GM12878 (cell line): ENCODE data around the gene VN1R4. TPM values are rescaled to one million over a fixed set of nuclear protein-coding genes. Genes with fewer than 3 reads are reported as not detected.
"Not testable (repeated sequence)": the region's sequence is repeated elsewhere in the genome, so short reads cannot be mapped to it uniquely, and the experiment has no call there.

Source experiments
- ATAC-seq: fragments of 200-7000 bp; cut with Tn5 transposase; 3 replicates; pipeline ENCODE4 v1.9.1; 2020; ENCODE audit warnings: mild to moderate bottlenecking, moderate library complexity
- BruUV-seq: library from RNA; stranded (reverse); fragments of 400-500 nt; replicated peaks from 2 replicates; lab custom pipeline; 2021; lab: Mats Ljungman, UMichigan
- CTCF ChIA-PET: fragments of 300-600 bp; sonication (Branson Sonifier 250); formaldehyde crosslinking; extraction: SDS; loops from one replicate; lab custom pipeline; 2021; ENCODE audit warnings: inconsistent platforms; lab: Yijun Ruan, JAX
- POLR2A ChIA-PET: fragments of 350-600 bp; formaldehyde crosslinking; extraction: SDS; loops from one replicate; lab custom pipeline; 2021; ENCODE audit warnings: inconsistent platforms; lab: Charles Lee
- RAD21 ChIA-PET: fragments of 300-600 bp; sonication (Branson Sonifier 250); formaldehyde crosslinking; loops from one replicate; lab custom pipeline; 2023; ENCODE audit warnings: antibody characterized with exemption; ENCODE audit not compliant: unreplicated experiment; lab: Charles Lee
- SMC1A ChIA-PET: fragments of 300-600 bp; sonication (Branson Sonifier 250); formaldehyde crosslinking; loops from one replicate; lab custom pipeline; 2023; ENCODE audit not compliant: unreplicated experiment, uncharacterized antibody; lab: Charles Lee
- DNase-seq: peaks from one replicate; pipeline ENCODE4 v3.0.0-alpha.2; 2011; ENCODE audit warnings: low read depth, low spot score
- FAIRE-seq: peaks from 3 replicates; lab custom pipeline; 2011; peaks lifted over from hg19 to GRCh38; lab: Jason Lieb, UNC
- H2AFZ ChIP-seq: 2 replicates; pipeline ENCODE4 v1.6.0; 2011; ENCODE audit warnings: low read depth, low read length, control low read depth; ENCODE audit not compliant: control insufficient read depth
- H3K27ac ChIP-seq: 2 replicates; pipeline ENCODE4 v1.5.1; 2011; ENCODE audit warnings: control low read depth; ENCODE audit not compliant: control insufficient read depth, insufficient read depth
- H3K27me3 ChIP-seq, 2 experiments: replicated peaks in 1 of 2; 2 replicates each; pipeline versions ENCODE4 v1.6.0 to v1.6.1; 2011; ENCODE audit warnings: low read length in 1 of 2; ENCODE audit not compliant: control insufficient read depth in 2 of 2, insufficient read depth in 2 of 2
- H3K36me3 ChIP-seq, 2 experiments: 2 replicates each; pipeline ENCODE4 v1.5.1; 2011; ENCODE audit warnings: low read length in 1 of 2; ENCODE audit not compliant: control insufficient read depth in 2 of 2, insufficient read depth in 2 of 2
- H3K4me1 ChIP-seq: 2 replicates; pipeline ENCODE4 v1.6.1; 2011; ENCODE audit warnings: mild to moderate bottlenecking, low read length, moderate library complexity, mixed read lengths; ENCODE audit not compliant: control insufficient read depth, insufficient read depth
- H3K4me2 ChIP-seq: 2 replicates; pipeline ENCODE4 v1.6.0; 2011; ENCODE audit warnings: control low read depth; ENCODE audit not compliant: control insufficient read depth, insufficient read depth
- H3K4me3 ChIP-seq: fragments of 200-600 bp; sonication (generic); 2 replicates; pipeline ENCODE4 v1.5.1; 2016
- H3K79me2 ChIP-seq: 2 replicates; pipeline ENCODE4 v1.6.0; 2011; ENCODE audit warnings: low read length; ENCODE audit not compliant: control insufficient read depth, insufficient read depth
- H3K9ac ChIP-seq: 2 replicates; pipeline ENCODE4 v1.8.0; 2011; ENCODE audit warnings: low read length, control low read depth, mixed read lengths; ENCODE audit not compliant: control insufficient read depth, insufficient read depth
- H3K9me3 ChIP-seq: replicated peaks from 3 replicates; pipeline ENCODE4 v1.5.1; 2011; ENCODE audit warnings: mild to moderate bottlenecking, low read length; ENCODE audit not compliant: control insufficient read depth, insufficient read depth
- H4K20me1 ChIP-seq: 2 replicates; pipeline ENCODE4 v1.6.0; 2011; ENCODE audit not compliant: control insufficient read depth, insufficient read depth
- JUND ChIP-seq: IDR thresholded peaks from 2 replicates; pipeline ENCODE4 v1.6.1; 2012; ENCODE audit warnings: low read depth, mild to moderate bottlenecking, low read length, improper control_type of control experiment, moderate library complexity
- MYB ChIP-seq: fragments of 150-350 bp; IDR thresholded peaks from 2 replicates; pipeline ENCODE4 v1.6.1; 2014; ENCODE audit warnings: mild to moderate bottlenecking, low read depth, low read length, borderline replicate concordance
- POLR2AphosphoS2 ChIP-seq: IDR thresholded peaks from 2 replicates; pipeline ENCODE4 v1.6.1; 2011; ENCODE audit warnings: low read depth, mild to moderate bottlenecking, low read length, improper control_type of control experiment, moderate library complexity
- SPI1 ChIP-seq: IDR thresholded peaks from 2 replicates; pipeline ENCODE4 v1.6.1; 2011; ENCODE audit warnings: low read depth, mild to moderate bottlenecking, low read length, moderate library complexity, borderline replicate concordance; ENCODE audit not compliant: insufficient read depth
- SREBF1 ChIP-seq: IDR thresholded peaks from 2 replicates; pipeline ENCODE4 v1.6.1; 2012; ENCODE audit warnings: mild to moderate bottlenecking, low read length
- ZNF274 ChIP-seq: IDR thresholded peaks from one replicate; pipeline ENCODE4 v1.8.0; 2011; ENCODE audit not compliant: insufficient read length, insufficient read depth
- ZNF622 ChIP-seq: fragments of 450-650 bp; IDR thresholded peaks from 2 replicates; pipeline ENCODE4 v1.6.1; 2017; ENCODE audit warnings: mild to moderate bottlenecking, inconsistent platforms
- ZNF687 ChIP-seq: fragments of 450-650 bp; IDR thresholded peaks from 2 replicates; pipeline ENCODE4 v1.6.1; 2017; ENCODE audit warnings: mild to moderate bottlenecking, moderate library complexity
- WGBS: methylation state at CpG from one replicate; pipeline ENCODE4 v1.1.6; 2016; ENCODE audit warnings: low lambda C conversion rate; ENCODE audit not compliant: insufficient replicate concordance, insufficient coverage; ENCODE audit errors: missing lambda C conversion rate; 5-methylcytosine and 5-hydroxymethylcytosine counted together
- in situ Hi-C: fragments of 300-500 bp; cut with MboI; formaldehyde crosslinking; loops from 9 replicates; pipeline ENCODE4 v1.14.3; 2018; ENCODE audit warnings: mixed read lengths
- intact Hi-C: fragments of 100-400 bp; cut with micrococcal nuclease; formaldehyde crosslinking; loops from one replicate; pipeline ENCODE4 v1.14.2; 2022; ENCODE audit not compliant: unreplicated experiment
- polyA plus RNA-seq, 11 experiments: library from polyadenylated mRNA; depleted of rRNA in 4 of 11; unstranded in 6 of 11; stranded (reverse) in 5 of 11; fragments of >200 nt; fragmentation: Nextera tagmentation in 4 of 11; fragmentation: Illumina TruSeq in 1 of 11; extraction: Ambion mirVana in 4 of 11; extraction: Trizol in 1 of 11; gene quantifications; 1 replicate in 1 of 11; 2 replicates in 10 of 11; pipeline versions ENCODE4 v1.2.1 to v1.2.3, GENCODE V29; 2011 to 2016; ENCODE audit warnings: inconsistent platforms in 2 of 11, missing spikeins in 2 of 11, low read depth in 1 of 11
- total RNA-seq, 4 experiments: library from RNA; depleted of rRNA in 3 of 4; stranded (reverse); fragments of >200 nt in 3 of 4; fragmentation: Illumina TruSeq in 1 of 4; extraction: Trizol in 1 of 4; gene quantifications; 2 replicates each; pipeline versions ENCODE4 v1.2.1 to v1.2.3, GENCODE V29; 2013 to 2021

Gene VN1R4
- total and polyA plus RNA-seq, 10 of the 15 experiments (the other 5 are each of a cell fraction or from before 2014, with no cell fraction given) = not detected

- no peak for TF ChIP-seq ZNF274
- TF ChIP-seq ZNF687 = no peak
- no peak for TF ChIP-seq SREBF1
- TF ChIP-seq SPI1 = no peak
- TF ChIP-seq JUND = no peak
- TF ChIP-seq MYB = no peak
- TF ChIP-seq ZNF622 = no peak
- no peak for TF ChIP-seq POLR2AphosphoS2
- TF ChIP-seq, all 136 proteins: peak for 0
Measured at GRCh38 chr19:53285087-53285486, 17.6 kb upstream of the VN1R4 start (continued).

DNA sequence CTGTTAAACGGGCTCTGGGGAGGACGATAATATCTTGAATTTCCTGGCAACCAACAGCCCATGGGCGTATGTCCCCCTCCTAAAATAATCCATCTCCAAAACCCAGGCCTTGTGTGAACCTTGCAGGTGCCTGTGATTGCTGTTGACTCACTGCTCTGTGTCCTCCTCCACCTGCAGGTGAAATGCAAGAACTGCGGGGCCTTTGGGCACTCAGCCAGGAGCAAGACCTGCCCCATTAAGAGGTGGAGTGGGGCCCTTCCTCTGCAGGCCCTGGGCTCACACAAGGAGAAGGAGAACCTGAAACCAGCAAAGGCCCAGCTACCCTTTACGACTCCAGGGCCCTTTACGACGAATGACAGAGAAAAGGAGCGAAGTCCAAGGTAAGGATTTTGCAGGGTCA is 14.4 kb upstream of the VN1R4 start:
- intact Hi-C loops, H3K4me2 ChIP-seq, H3K9me3 ChIP-seq, H3K79me2 ChIP-seq, H3K36me3 ChIP-seq, in situ Hi-C loops, RAD21 ChIA-PET, H3K27ac ChIP-seq, H3K9ac ChIP-seq, H4K20me1 ChIP-seq, CTCF ChIA-PET, ATAC-seq, SMC1A ChIA-PET, DNase-seq, H3K4me3 ChIP-seq, H2AFZ ChIP-seq, POLR2A ChIA-PET, H3K27me3 ChIP-seq, BruUV-seq, H3K4me1 ChIP-seq, FAIRE-seq: not testable (repeated sequence)
- WGBS = 33% methylated on average over 1 of the region's 8 CpGs
